ENCODE measurements around the gene ZFPM1.

Gene ZFPM1

GRCh38 chr16:88526008-88526905 is 73.2 kb downstream of the ZFPM1 start:
- TF ChIP-seq CTCF (IDR thresholded peaks at IDR 0.05; ENCODE audit: control extremely low read depth, extremely low read depth, low read depth, missing control alignments), result no peak
- DNase-seq (ENCODE audit: extremely low spot score), result no peak
- CTCF ChIA-PET, result interaction anchor here (1.2 kb wide), 1 partner anchor 88 kb away, joined by 5 read pairs; no protein-coding TSS in a partner anchor
- POLR2A ChIA-PET, result interaction anchor here (0.7 kb wide), 1 partner anchor 48 kb away, joined by 3 read pairs; no protein-coding TSS in a partner anchor

DNA sequence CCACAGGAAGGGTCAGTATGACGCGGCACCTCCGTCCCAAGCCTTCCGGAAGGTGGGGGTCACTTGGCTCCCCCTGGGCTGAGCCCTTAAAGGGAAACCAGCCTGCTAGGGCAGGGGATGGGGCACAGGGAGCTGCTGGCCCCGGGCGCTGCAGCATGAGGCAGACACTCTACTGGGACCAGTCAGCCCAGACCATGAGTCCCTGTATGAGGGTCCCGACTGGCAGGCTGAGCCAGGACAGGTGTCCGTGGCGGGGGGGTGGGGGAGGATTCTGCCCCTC is 73.8 kb downstream of the ZFPM1 start:
- POLR2A ChIA-PET, result interaction anchor here (0.7 kb wide), 1 partner anchor 48 kb away, joined by 3 read pairs; no protein-coding TSS in a partner anchor
- CTCF ChIA-PET, result no interaction called here
- DNase-seq (ENCODE audit: extremely low spot score), result no peak
- no peak for TF ChIP-seq CTCF (IDR thresholded peaks at IDR 0.05; ENCODE audit: control extremely low read depth, extremely low read depth, low read depth, missing control alignments)

GRCh38 chr16:88527186-88527936 is 74.3 kb downstream of the ZFPM1 start:
- ChIA-PET CTCF (no interaction called here), POLR2A (no interaction called here)
- DNase-seq (ENCODE audit: extremely low spot score), result peak; percentile 89

DNA sequence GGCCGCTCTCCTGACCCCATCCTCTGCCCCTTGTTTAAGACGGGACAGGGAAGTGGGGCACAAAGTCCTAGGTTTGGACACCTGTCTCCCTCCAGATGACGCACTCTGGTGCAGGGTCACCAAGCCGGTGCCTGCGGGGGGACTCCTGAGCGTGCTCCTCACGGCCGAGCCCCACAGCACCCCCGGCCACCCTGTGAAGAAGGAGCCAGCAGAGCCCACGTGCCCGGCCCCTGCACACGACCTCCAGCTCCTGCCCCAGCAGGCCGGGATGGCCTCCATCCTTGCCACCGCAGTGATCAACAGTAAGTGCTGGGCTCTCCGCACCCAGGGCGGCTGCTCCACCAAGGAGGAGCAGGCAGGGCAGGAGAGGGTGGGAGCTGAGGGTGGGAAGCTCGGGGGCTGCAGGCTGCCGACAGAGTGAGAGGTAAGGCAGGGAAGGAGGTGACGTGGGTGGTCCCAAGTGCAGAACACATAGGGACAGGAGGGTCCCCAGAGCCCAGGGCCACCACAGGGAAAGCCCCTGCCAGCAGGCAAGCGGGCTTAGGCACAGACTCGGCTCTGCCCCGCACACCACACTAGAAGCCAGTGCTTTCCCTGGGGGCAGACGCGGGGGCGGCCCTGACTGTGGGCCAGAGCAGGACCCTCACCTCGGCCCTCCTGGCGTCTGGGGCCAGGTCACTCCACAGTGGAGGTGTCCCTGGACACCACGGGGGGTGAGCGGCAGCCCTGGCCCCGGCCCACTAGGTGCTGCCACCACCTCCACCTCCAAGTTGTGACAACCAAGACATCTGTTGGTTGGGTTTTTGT is 75.1 kb downstream of the ZFPM1 start:
- ChIA-PET CTCF (no interaction called here), POLR2A (no interaction called here)
- no peak for TF ChIP-seq CTCF (IDR thresholded peaks at IDR 0.05; ENCODE audit: control extremely low read depth, extremely low read depth, low read depth, missing control alignments)
- no peak for DNase-seq (ENCODE audit: extremely low spot score)

More at GRCh38 chr16:88527186-88527936, 74.3 kb downstream of the ZFPM1 start:
- peak; percentile 85 for TF ChIP-seq CTCF (IDR thresholded peaks at IDR 0.05; ENCODE audit: control extremely low read depth, extremely low read depth, low read depth, missing control alignments)

DNA sequence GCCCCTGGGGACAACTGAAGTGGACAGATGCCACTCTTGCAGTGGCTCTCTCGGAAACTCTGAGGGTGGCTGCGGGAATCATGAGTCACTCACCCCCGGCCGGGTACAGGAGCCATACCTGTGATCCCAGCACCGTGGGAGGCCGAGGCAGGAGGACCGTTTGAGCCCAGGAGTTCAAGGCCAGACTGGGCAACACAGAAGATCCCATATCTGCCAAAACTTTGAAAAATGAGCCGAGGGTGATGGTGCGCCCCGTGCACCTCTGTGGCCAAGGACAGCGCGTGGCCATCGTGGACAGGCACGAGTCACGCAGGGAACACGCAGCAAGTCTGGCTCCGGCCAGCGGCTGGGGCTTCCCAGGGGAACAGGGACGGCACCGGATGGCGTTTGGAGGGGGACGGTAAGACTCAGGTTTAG is 75.8 kb downstream of the ZFPM1 start:
- TF ChIP-seq CTCF (IDR thresholded peaks at IDR 0.05; ENCODE audit: control extremely low read depth, extremely low read depth, low read depth, missing control alignments), result no peak
- ChIA-PET CTCF (no interaction called here), POLR2A (no interaction called here)
- no peak for DNase-seq (ENCODE audit: extremely low spot score)

GRCh38 chr16:88529596-88529995 is 76.5 kb downstream of the ZFPM1 start:
- CTCF ChIA-PET, result no interaction called here
- POLR2A ChIA-PET, result no interaction called here
- no peak for TF ChIP-seq CTCF (IDR thresholded peaks at IDR 0.05; ENCODE audit: control extremely low read depth, extremely low read depth, low read depth, missing control alignments)
- DNase-seq (ENCODE audit: extremely low spot score), result no peak
